Ovary (tissue), 3 donors: ENCODE measurements around the gene ACSM3.

Experiments
- POLR2A ChIP-seq: fragments of 450-650 bp; IDR thresholded peaks from one replicate; pipeline ENCODE4 v1.6.1; 2017; ENCODE audit warnings: antibody characterized with exemption, mild to moderate bottlenecking, moderate library complexity
- TF ChIP-seq, protein P1 (sequence below), 3 donors: fragments of 450-650 bp in 2 of 3; fragments of 200-600 bp in 1 of 3; IDR thresholded peaks; one replicate each; pipeline versions ENCODE4 v1.5.1 to v1.8.0; 2016 to 2022; ENCODE audit warnings: antibody characterized with exemption in 3 of 3, mild to moderate bottlenecking in 1 of 3
- donor health status: DM: no; HTN: no; CAD: no.

DNA sequence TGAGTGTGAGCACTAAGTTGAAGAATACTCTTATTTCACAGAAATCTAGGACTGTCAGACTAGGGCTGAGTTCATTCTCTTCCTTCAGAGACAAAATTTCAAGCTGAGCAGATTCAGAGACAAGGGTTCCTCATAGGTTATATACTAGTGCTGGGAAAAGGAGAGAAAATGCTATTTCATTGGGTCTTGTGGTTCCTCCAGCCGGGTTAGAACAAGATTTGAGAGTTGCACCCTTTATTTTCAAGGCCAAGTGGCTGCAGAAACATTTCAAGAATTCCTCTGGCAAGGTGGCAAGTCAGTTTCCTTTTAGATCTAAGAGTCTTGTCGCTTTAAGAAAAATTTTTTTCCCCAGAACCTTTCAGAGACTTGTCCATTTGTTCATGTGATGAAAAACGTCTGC lies 29.0 kb upstream of the ACSM3 start:
- TF ChIP-seq, protein P1, sequence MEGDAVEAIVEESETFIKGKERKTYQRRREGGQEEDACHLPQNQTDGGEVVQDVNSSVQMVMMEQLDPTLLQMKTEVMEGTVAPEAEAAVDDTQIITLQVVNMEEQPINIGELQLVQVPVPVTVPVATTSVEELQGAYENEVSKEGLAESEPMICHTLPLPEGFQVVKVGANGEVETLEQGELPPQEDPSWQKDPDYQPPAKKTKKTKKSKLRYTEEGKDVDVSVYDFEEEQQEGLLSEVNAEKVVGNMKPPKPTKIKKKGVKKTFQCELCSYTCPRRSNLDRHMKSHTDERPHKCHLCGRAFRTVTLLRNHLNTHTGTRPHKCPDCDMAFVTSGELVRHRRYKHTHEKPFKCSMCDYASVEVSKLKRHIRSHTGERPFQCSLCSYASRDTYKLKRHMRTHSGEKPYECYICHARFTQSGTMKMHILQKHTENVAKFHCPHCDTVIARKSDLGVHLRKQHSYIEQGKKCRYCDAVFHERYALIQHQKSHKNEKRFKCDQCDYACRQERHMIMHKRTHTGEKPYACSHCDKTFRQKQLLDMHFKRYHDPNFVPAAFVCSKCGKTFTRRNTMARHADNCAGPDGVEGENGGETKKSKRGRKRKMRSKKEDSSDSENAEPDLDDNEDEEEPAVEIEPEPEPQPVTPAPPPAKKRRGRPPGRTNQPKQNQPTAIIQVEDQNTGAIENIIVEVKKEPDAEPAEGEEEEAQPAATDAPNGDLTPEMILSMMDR (IDR thresholded peaks at IDR 0.05), result no peak
- no peak for TF ChIP-seq POLR2A
